GM19351 (cell line): ENCODE measurements around the gene U2AF1L4.

Experiments used
- ATAC-seq: cut with Tn5 transposase; IDR thresholded peaks from one replicate; pipeline ENCODE4 v1.9.1; 2021; ENCODE audit warnings: mild to moderate bottlenecking, moderate library complexity; ENCODE audit not compliant: unreplicated experiment

U2AF1L4 gene

GRCh38 chr19:35757749-35758608, 12.8 kb upstream of the U2AF1L4 start, which contains the start of gene PROSER3:
Gene PROSER3 (plus strand): TSS chr19:35758176. CDS start chr19:35758216, 40 bp downstream.
- peak; percentile 94 for ATAC-seq

- no peak for ATAC-seq
Observed at GRCh38 chr19:35757231-35757748, 12.1 kb upstream of the U2AF1L4 start.

- ATAC-seq = no peak
Observed at GRCh38 chr19:35756377-35757230, 11.4 kb upstream of the U2AF1L4 start, which contains the start of gene HSPB6. Gene HSPB6 (minus strand): TSS chr19:35757029. CDS start chr19:35757008, 21 bp downstream.

GRCh38 chr19:35755550-35756376, 10.5 kb upstream of the U2AF1L4 start:
- no peak for ATAC-seq

GRCh38 chr19:35755131-35755549, 9.9 kb upstream of the U2AF1L4 start:
- no peak for ATAC-seq

- no peak for ATAC-seq
Observed at GRCh38 chr19:35754370-35755130, 9.3 kb upstream of the U2AF1L4 start.

- no peak for ATAC-seq
Observed at GRCh38 chr19:35753634-35754369, 8.6 kb upstream of the U2AF1L4 start.

GRCh38 chr19:35752746-35753350, 7.6 kb upstream of the U2AF1L4 start:
- no peak for ATAC-seq

- no peak for ATAC-seq
Observed at GRCh38 chr19:35751839-35752745, 6.9 kb upstream of the U2AF1L4 start.

- ATAC-seq = no peak
Observed at GRCh38 chr19:35750167-35750566, 4.9 kb upstream of the U2AF1L4 start.

- ATAC-seq = peak; percentile 66
Observed at GRCh38 chr19:35748106-35749020, 3.1 kb upstream of the U2AF1L4 start, which contains the start of gene LIN37. Gene LIN37 (plus strand): TSS chr19:35748576. CDS start chr19:35748725, 149 bp downstream.

- ATAC-seq = no peak
Observed at GRCh38 chr19:35746531-35746930, 1.3 kb upstream of the U2AF1L4 start.

- ATAC-seq = no peak
Observed at GRCh38 chr19:35746087-35746462, 857 bp upstream of the U2AF1L4 start.

- ATAC-seq = peak; percentile 33
Observed at GRCh38 chr19:35744430-35745327, 539 bp downstream of the U2AF1L4 start.

GRCh38 chr19:35743640-35744429, 1.4 kb downstream of the U2AF1L4 start:
- ATAC-seq = no peak
